Stimulated activated CD8-positive, alpha-beta memory T cell treated with anti-CD3 and anti-CD28 coated beads, Interleukin-15, amount 100 ng/mL, for 24 hours (primary cell): ENCODE data around the gene SCYGR7.

Experiments
- DNase-seq: peaks from one replicate; pipeline ENCODE4 v3.0.0-alpha.2; 2020; ENCODE audit warnings: low read depth

Gene SCYGR7

GRCh38 chr2:227759411-227760118, 31.4 kb downstream of the SCYGR7 start:
- DNase-seq, result no peak

- DNase-seq, result no peak
Observed at GRCh38 chr2:227761740-227762476, 33.8 kb downstream of the SCYGR7 start.

GRCh38 chr2:227765788-227766372, 37.7 kb downstream of the SCYGR7 start:
- no peak for DNase-seq

GRCh38 chr2:227766373-227766883, 38.3 kb downstream of the SCYGR7 start:
- peak; percentile 13 for DNase-seq

- DNase-seq, result no peak
Observed at GRCh38 chr2:227767830-227768229, 39.7 kb downstream of the SCYGR7 start.

GRCh38 chr2:227772197-227772661, 44.1 kb downstream of the SCYGR7 start:
- DNase-seq, result no peak

- DNase-seq, result no peak
Observed at GRCh38 chr2:227772932-227773331, 44.8 kb downstream of the SCYGR7 start.

- no peak for DNase-seq
Observed at GRCh38 chr2:227774011-227774624, 46.0 kb downstream of the SCYGR7 start.

- no peak for DNase-seq
Observed at GRCh38 chr2:227774895-227775842, 47.0 kb downstream of the SCYGR7 start.
